Measurements from ENCODE around the gene STYX. TPM values are rescaled to one million over a fixed set of nuclear protein-coding genes. Genes with fewer than 3 reads are reported as not detected.
A peak's percentile ranks its signal among the peaks of the same experiment; 100 is the strongest.

The STYX gene
- total RNA-seq, 1 experiment from 2014 or later: 24.0 TPM

GRCh38 chr14:52748647-52749292 lies 18.8 kb downstream of the STYX start:
- Mint-ChIP-seq H3K27me3 (ENCODE audit: low read depth) (no peaks in the 10 kb centered on the region), H3K4me1 (no peaks in the 10 kb centered on the region), H3K36me3 (ENCODE audit: insufficient read depth in 1 of 3, low read depth in 3 of 3) (peaks cover 13 to 50% (median 49%) of the 10 kb centered on the region in 3 experiments; a peak in 6 of 7 replicates), H3K27ac (0 out of 7 replicates have a peak overlapping the region, but pooled peaks of 1 of the 3 experiments have one; percentile 12), H3K4me3 (no peak overlapping the region), H3K9me3 (no peaks in the 10 kb centered on the region)
- no peak overlapping the region for H3K4ac ChIP-seq (ENCODE audit: low read depth, low read length)
- no peak overlapping the region for H2BK12ac ChIP-seq (ENCODE audit: insufficient read length, low read depth, low read length)
- no peak overlapping the region for H4K5ac ChIP-seq (ENCODE audit: insufficient read length, low read depth, low read length)
- no peak overlapping the region for H2AFZ ChIP-seq (ENCODE audit: low read length)
- no peak overlapping the region for H2BK5ac ChIP-seq (ENCODE audit: insufficient read length, low read length)
- H3K9me3 ChIP-seq (ENCODE audit: control insufficient read depth, low read depth, low read length): no peaks in the 10 kb centered on the region
- no peak overlapping the region for H2BK120ac ChIP-seq (ENCODE audit: low read depth, low read length, poor library complexity, severe bottlenecking)
- H4K91ac ChIP-seq (ENCODE audit: insufficient read length, low read depth, low read length): no peak overlapping the region
- no peak overlapping the region for H3K23ac ChIP-seq (ENCODE audit: insufficient read length, low read depth, low read length)
- no peak overlapping the region for H4K8ac ChIP-seq (replicated peaks; ENCODE audit: insufficient read length, low read depth, low read length)
- WGBS (ENCODE audit: extremely low coverage, insufficient read length, low lambda C conversion rate): no CpG with 5 or more reads among the region's 8 CpGs
- no peaks in the 10 kb centered on the region for H3K79me2 ChIP-seq (ENCODE audit: insufficient read depth, low read length)
- TF ChIP-seq, protein P1, sequence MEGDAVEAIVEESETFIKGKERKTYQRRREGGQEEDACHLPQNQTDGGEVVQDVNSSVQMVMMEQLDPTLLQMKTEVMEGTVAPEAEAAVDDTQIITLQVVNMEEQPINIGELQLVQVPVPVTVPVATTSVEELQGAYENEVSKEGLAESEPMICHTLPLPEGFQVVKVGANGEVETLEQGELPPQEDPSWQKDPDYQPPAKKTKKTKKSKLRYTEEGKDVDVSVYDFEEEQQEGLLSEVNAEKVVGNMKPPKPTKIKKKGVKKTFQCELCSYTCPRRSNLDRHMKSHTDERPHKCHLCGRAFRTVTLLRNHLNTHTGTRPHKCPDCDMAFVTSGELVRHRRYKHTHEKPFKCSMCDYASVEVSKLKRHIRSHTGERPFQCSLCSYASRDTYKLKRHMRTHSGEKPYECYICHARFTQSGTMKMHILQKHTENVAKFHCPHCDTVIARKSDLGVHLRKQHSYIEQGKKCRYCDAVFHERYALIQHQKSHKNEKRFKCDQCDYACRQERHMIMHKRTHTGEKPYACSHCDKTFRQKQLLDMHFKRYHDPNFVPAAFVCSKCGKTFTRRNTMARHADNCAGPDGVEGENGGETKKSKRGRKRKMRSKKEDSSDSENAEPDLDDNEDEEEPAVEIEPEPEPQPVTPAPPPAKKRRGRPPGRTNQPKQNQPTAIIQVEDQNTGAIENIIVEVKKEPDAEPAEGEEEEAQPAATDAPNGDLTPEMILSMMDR (conservative IDR thresholded peaks at IDR 0.05): no peak
- H3K23me2 ChIP-seq (ENCODE audit: insufficient read length, low read depth, low read length, poor library complexity, severe bottlenecking): no peaks in the 10 kb centered on the region
- no peaks in the 10 kb centered on the region for H4K20me1 ChIP-seq (ENCODE audit: control insufficient read depth, insufficient read depth, insufficient read length)
- H3K56ac ChIP-seq (ENCODE audit: insufficient read length, low read depth, low read length): no peak overlapping the region
- H3K27ac ChIP-seq (ENCODE audit: insufficient read length, low read depth, low read length): no peak overlapping the region
- H2AK5ac ChIP-seq (ENCODE audit: insufficient read length, low read length): no peak overlapping the region
- H3K14ac ChIP-seq (ENCODE audit: insufficient read depth, low read length): no peak overlapping the region
- H3K27me3 ChIP-seq (ENCODE audit: insufficient read depth, low read length): no peaks in the 10 kb centered on the region
- H3K79me1 ChIP-seq (ENCODE audit: insufficient read depth, low read depth, low read length, poor library complexity, severe bottlenecking): no peaks in the 10 kb centered on the region
- H3K4me2 ChIP-seq (ENCODE audit: insufficient read depth, insufficient read length, low read length): no peak overlapping the region
- H2BK20ac ChIP-seq (ENCODE audit: low read depth, low read length, poor library complexity, severe bottlenecking): no peak overlapping the region
- H3T11ph ChIP-seq (ENCODE audit: low read length): no peak overlapping the region
- no peak overlapping the region for H3K9ac ChIP-seq (ENCODE audit: extremely low read depth, insufficient read length, low read length)
- DNase-seq: no peak
- H3K4me1 ChIP-seq (ENCODE audit: insufficient read depth, low read length): no peaks in the 10 kb centered on the region
- H3K18ac ChIP-seq (ENCODE audit: insufficient read length, low read depth, low read length): no peak overlapping the region
- H2BK15ac ChIP-seq (ENCODE audit: low read depth, low read length): no peak overlapping the region

All from H9 (cell line).